Pulmonary artery endothelial cell (primary cell): Measurements from ENCODE around the gene SPINK4. TPM values are rescaled to one million over a fixed set of nuclear protein-coding genes. Genes with fewer than 3 reads are reported as not detected.

Experiments
- DNase-seq: peaks from one replicate; pipeline ENCODE4 v3.0.0-alpha.2; 2011; ENCODE audit warnings: low read depth, low spot score
- total RNA-seq: library from RNA; depleted of rRNA; stranded (reverse); fragments of >200 nt; gene quantifications from 2 replicates; pipeline ENCODE4 v1.2.3, GENCODE V29; 2014

The SPINK4 gene
- total RNA-seq, 1 donor from 2014 or later, result not detected

- no peak for DNase-seq
Observed at GRCh38 chr9:33291031-33291397, 51.0 kb downstream of the SPINK4 start.

- no peak for DNase-seq
Observed at GRCh38 chr9:33291901-33292300, 51.9 kb downstream of the SPINK4 start.

GRCh38 chr9:33293782-33294181 is 53.8 kb downstream of the SPINK4 start:
- DNase-seq, result no peak

- no peak for DNase-seq
Observed at GRCh38 chr9:33294670-33295432, 54.9 kb downstream of the SPINK4 start.

GRCh38 chr9:33295571-33295970 is 55.6 kb downstream of the SPINK4 start:
- no peak for DNase-seq

GRCh38 chr9:33297432-33297831 is 57.5 kb downstream of the SPINK4 start:
- no peak for DNase-seq

Other genes starting within 250 kb of the SPINK4 start
- 33.9 TPM in 2 replicates for gene APTX, start 238.5 kb upstream of the SPINK4 start, total RNA-seq
- gene DNAJA1, start 214.9 kb upstream of the SPINK4 start, total RNA-seq, result 113 and 238 TPM in 2 replicates
- gene SMU1, start 163.5 kb upstream of the SPINK4 start, total RNA-seq, result 42.3 and 47.6 TPM in 2 replicates
- 15.5 and 19.2 TPM in 2 replicates for gene B4GALT1, start 72.8 kb upstream of the SPINK4 start, total RNA-seq
- gene BAG1, start 24.5 kb downstream of the SPINK4 start, total RNA-seq, result 44.9 and 45.1 TPM in 2 replicates
- 84.0 and 98.8 TPM in 2 replicates for gene CHMP5, start 24.9 kb downstream of the SPINK4 start, total RNA-seq
- 12.2 and 13.0 TPM in 2 replicates for gene NFX1, start 50.3 kb downstream of the SPINK4 start, total RNA-seq
- not detected in 2 replicates for gene AQP7, start 162.4 kb downstream of the SPINK4 start, total RNA-seq
- 0.20 and 0.78 TPM in 2 replicates for gene AQP3, start 207.4 kb downstream of the SPINK4 start, total RNA-seq
- gene NOL6, start 233.8 kb downstream of the SPINK4 start, total RNA-seq, result 28.2 and 41.6 TPM in 2 replicates